H9 (cell line): ENCODE results near the gene PITPNM3. TPM values are rescaled to one million over a fixed set of nuclear protein-coding genes. Genes with fewer than 3 reads are reported as not detected.

Source experiments
- DNase-seq: peaks from one replicate; pipeline ENCODE4 v3.0.0-alpha.2; 2017
- H2AFZ ChIP-seq: one replicate; pipeline ENCODE4 v1.6.1; 2013; ENCODE audit warnings: mild to moderate bottlenecking, low read length, control low read depth, moderate library complexity
- H2AK5ac ChIP-seq: 2 replicates; pipeline ENCODE4 v1.6.1; 2013; ENCODE audit warnings: low read length, control low read depth, mixed read lengths; ENCODE audit not compliant: insufficient read length
- H2BK120ac ChIP-seq: one replicate; pipeline ENCODE4 v1.6.1; 2013; ENCODE audit warnings: low read depth, mild to moderate bottlenecking, low read length, control low read depth, inconsistent platforms; ENCODE audit not compliant: poor library complexity, severe bottlenecking
- H2BK12ac ChIP-seq: 2 replicates; pipeline ENCODE4 v1.6.1; 2013; ENCODE audit warnings: low read length, control low read depth, mixed read lengths, low read depth; ENCODE audit not compliant: insufficient read length
- H2BK15ac ChIP-seq: 2 replicates; pipeline ENCODE4 v1.6.1; 2013; ENCODE audit warnings: low read depth, low read length, control low read depth
- H2BK20ac ChIP-seq: one replicate; pipeline ENCODE4 v1.6.1; 2013; ENCODE audit warnings: low read depth, mild to moderate bottlenecking, low read length, control low read depth, inconsistent platforms; ENCODE audit not compliant: poor library complexity, severe bottlenecking
- H2BK5ac ChIP-seq: 2 replicates; pipeline ENCODE4 v1.6.1; 2013; ENCODE audit warnings: low read length, control low read depth, mixed read lengths; ENCODE audit not compliant: insufficient read length
- H3K14ac ChIP-seq: 2 replicates; pipeline ENCODE4 v1.6.1; 2013; ENCODE audit warnings: low read length, control low read depth; ENCODE audit not compliant: insufficient read depth
- H3K18ac ChIP-seq: 2 replicates; pipeline ENCODE4 v1.6.1; 2013; ENCODE audit warnings: low read depth, mild to moderate bottlenecking, mixed read lengths, low read length, control low read depth; ENCODE audit not compliant: insufficient read length
- H3K23ac ChIP-seq: 2 replicates; pipeline ENCODE4 v1.6.1; 2013; ENCODE audit warnings: low read length, control low read depth, mixed read lengths, low read depth; ENCODE audit not compliant: insufficient read length
- H3K23me2 ChIP-seq: 2 replicates; pipeline ENCODE4 v1.6.1; 2013; ENCODE audit warnings: low read depth, mild to moderate bottlenecking, mixed read lengths, low read length, control low read depth; ENCODE audit not compliant: insufficient read length, poor library complexity, severe bottlenecking
- H3K27ac ChIP-seq: 2 replicates; pipeline ENCODE4 v1.5.1; 2013; ENCODE audit warnings: low read length, control low read depth, mixed read lengths, low read depth; ENCODE audit not compliant: insufficient read length
- H3K27me3 ChIP-seq: 2 replicates; pipeline ENCODE4 v1.6.1; 2013; ENCODE audit warnings: low read length, control low read depth, inconsistent platforms; ENCODE audit not compliant: insufficient read depth
- H3K4ac ChIP-seq: 2 replicates; pipeline ENCODE4 v1.6.1; 2013; ENCODE audit warnings: low read depth, mild to moderate bottlenecking, control low read depth, inconsistent platforms, low read length, moderate library complexity
- H3K4me1 ChIP-seq: 2 replicates; pipeline ENCODE4 v1.6.1; 2013; ENCODE audit warnings: low read length, control low read depth, inconsistent platforms; ENCODE audit not compliant: insufficient read depth
- H3K4me2 ChIP-seq: 2 replicates; pipeline ENCODE4 v1.6.1; 2013; ENCODE audit warnings: low read length, control low read depth, mixed read lengths; ENCODE audit not compliant: insufficient read length, insufficient read depth
- H3K56ac ChIP-seq: 2 replicates; pipeline ENCODE4 v1.6.1; 2013; ENCODE audit warnings: low read depth, mild to moderate bottlenecking, mixed read lengths, low read length, control low read depth; ENCODE audit not compliant: insufficient read length
- H3K79me1 ChIP-seq: 2 replicates; pipeline ENCODE4 v1.6.1; 2013; ENCODE audit warnings: low read depth, mild to moderate bottlenecking, moderate library complexity, low read length, control low read depth, inconsistent platforms; ENCODE audit not compliant: insufficient read depth, poor library complexity, severe bottlenecking
- H3K79me2 ChIP-seq: 2 replicates; pipeline ENCODE4 v1.6.1; 2013; ENCODE audit warnings: low read length, control low read depth, inconsistent platforms; ENCODE audit not compliant: insufficient read depth
- H3K9ac ChIP-seq: 2 replicates; pipeline ENCODE4 v1.6.1; 2013; ENCODE audit warnings: low read length, control low read depth, mixed read lengths; ENCODE audit not compliant: insufficient read length; ENCODE audit errors: extremely low read depth
- H3K9me3 ChIP-seq: one replicate; pipeline ENCODE4 v1.6.1; 2013; ENCODE audit warnings: low read depth, low read length, inconsistent platforms; ENCODE audit not compliant: control insufficient read depth
- H3T11ph ChIP-seq: one replicate; pipeline ENCODE4 v1.6.1; 2013; ENCODE audit warnings: mild to moderate bottlenecking, low read length, control low read depth, inconsistent platforms
- H4K20me1 ChIP-seq: one replicate; pipeline ENCODE4 v1.6.1; 2013; ENCODE audit not compliant: control insufficient read depth, insufficient read length, insufficient read depth
- H4K5ac ChIP-seq: 2 replicates; pipeline ENCODE4 v1.6.1; 2013; ENCODE audit warnings: low read depth, mild to moderate bottlenecking, mixed read lengths, low read length, control low read depth; ENCODE audit not compliant: insufficient read length
- H4K8ac ChIP-seq: replicated peaks from 2 replicates; pipeline ENCODE4 v1.6.1; 2013; ENCODE audit warnings: low read length, control low read depth, mixed read lengths, low read depth; ENCODE audit not compliant: insufficient read length
- H4K91ac ChIP-seq: 2 replicates; pipeline ENCODE4 v1.6.1; 2013; ENCODE audit warnings: low read depth, mild to moderate bottlenecking, moderate library complexity, mixed read lengths, low read length, control low read depth; ENCODE audit not compliant: insufficient read length
- H3K27ac Mint-ChIP-seq, 3 experiments: 2 replicates in 2 of 3; 3 replicates in 1 of 3; pipeline ENCODE4 v1.8.0; 2020 to 2021; ENCODE audit warnings: mixed read lengths in 3 of 3, mild to moderate bottlenecking in 1 of 3, moderate library complexity in 1 of 3
- H3K27me3 Mint-ChIP-seq: 2 replicates; pipeline ENCODE4 v1.8.0; 2021; ENCODE audit warnings: low read depth, mild to moderate bottlenecking, moderate library complexity, mixed read lengths
- H3K36me3 Mint-ChIP-seq, 3 experiments: 2 replicates in 2 of 3; 3 replicates in 1 of 3; pipeline ENCODE4 v1.8.0; 2020 to 2021; ENCODE audit warnings: low read depth in 3 of 3, mixed read lengths in 3 of 3; ENCODE audit not compliant: insufficient read depth in 1 of 3
- H3K4me1 Mint-ChIP-seq, 2 experiments: 2 replicates each; pipeline ENCODE4 v1.8.0; 2020; ENCODE audit warnings: mixed read lengths in 2 of 2
- H3K4me3 Mint-ChIP-seq, 2 experiments: 2 replicates in 1 of 2; 3 replicates in 1 of 2; pipeline ENCODE4 v1.8.0; 2020 to 2021; ENCODE audit warnings: mild to moderate bottlenecking in 2 of 2, mixed read lengths in 2 of 2, moderate library complexity in 1 of 2
- H3K9me3 Mint-ChIP-seq, 2 experiments: 2 replicates in 1 of 2; 3 replicates in 1 of 2; pipeline ENCODE4 v1.8.0; 2020; ENCODE audit warnings: mild to moderate bottlenecking in 2 of 2, mixed read lengths in 2 of 2, moderate library complexity in 1 of 2
- CTCF ChIP-seq: fragments of 200-600 bp; sonication (generic); conservative IDR thresholded peaks from 3 replicates; pipeline ENCODE4 v1.8.0; 2021; ENCODE audit warnings: antibody characterized with exemption, mild to moderate bottlenecking
- WGBS: extraction: QIAGEN DNeasy Blood & Tissue Kit; methylation state at CpG from one replicate; pipeline ENCODE4 v1.1.7; 2013; ENCODE audit warnings: missing lambda C conversion rate, low lambda C conversion rate, mixed read lengths; ENCODE audit not compliant: insufficient read length; ENCODE audit errors: extremely low coverage; 5-methylcytosine and 5-hydroxymethylcytosine counted together
- total RNA-seq: library from RNA; stranded (reverse); gene quantifications from 2 replicates; pipeline ENCODE4 v1.2.1, GENCODE V29; 2021

Gene PITPNM3
- total RNA-seq, 1 experiment from 2014 or later, result 3.4 TPM

GRCh38 chr17:6480303-6480675 is 76.1 kb downstream of the PITPNM3 start:
- Histone ChIP-seq H3K79me2 (no peaks in the 10 kb centered on the region), H2BK20ac (no peak overlapping the region), H3K79me1 (no peaks in the 10 kb centered on the region), H3K23me2 (no peaks in the 10 kb centered on the region), H3K14ac (no peak overlapping the region), H2AK5ac (no peak overlapping the region), H4K20me1 (no peaks in the 10 kb centered on the region), H3K27ac (no peak overlapping the region), H3K18ac (no peak overlapping the region), H3K4me2 (no peak overlapping the region), H2BK5ac (no peak overlapping the region), H2BK15ac (no peak overlapping the region), H3K27me3 (no peaks in the 10 kb centered on the region), H4K8ac (no peak overlapping the region), H3K9me3 (no peaks in the 10 kb centered on the region), H3K9ac (no peak overlapping the region), H2BK120ac (no peak overlapping the region), H2BK12ac (no peak overlapping the region), H3K56ac (no peak overlapping the region), H3T11ph (no peak overlapping the region), H3K4ac (no peak overlapping the region), H4K5ac (no peak overlapping the region), H3K4me1 (no peaks in the 10 kb centered on the region), H2AFZ (no peak overlapping the region), H3K23ac (no peak overlapping the region), H4K91ac (no peak overlapping the region)
- H3K4me3 Mint-ChIP-seq, result no peak overlapping the region
- DNase-seq, result no peak
- TF ChIP-seq CTCF, result no peak
- no CpG with 5 or more reads among the region's 9 CpGs for WGBS
- no peaks in the 10 kb centered on the region for H3K36me3 Mint-ChIP-seq
- no peak overlapping the region for H3K27ac Mint-ChIP-seq
- H3K27me3 Mint-ChIP-seq, result no peaks in the 10 kb centered on the region; the same call in none of the 2 replicates
- peaks cover 15 to 21% of the 10 kb centered on the region in 2 experiments for H3K4me1 Mint-ChIP-seq
- no peaks in the 10 kb centered on the region for H3K9me3 Mint-ChIP-seq
